IMR-90 (cell line): ENCODE data around the gene ANKEF1. TPM values are rescaled to one million over a fixed set of nuclear protein-coding genes. Genes with fewer than 3 reads are reported as not detected.

Experiments
- ATAC-seq: fragments of 200-7000 bp; cut with Tn5 transposase; 2 replicates; pipeline ENCODE4 v1.9.1; 2020; ENCODE audit warnings: low read depth, mild to moderate bottlenecking, moderate library complexity
- BruUV-seq: library from RNA; stranded (reverse); fragments of 400-500 nt; replicated peaks from 2 replicates; lab custom pipeline; 2021; lab: Mats Ljungman, UMichigan
- CTCF ChIA-PET: fragments of 300-600 bp; formaldehyde crosslinking; extraction: SDS; loops from one replicate; lab custom pipeline; 2021; ENCODE audit warnings: antibody characterized with exemption; lab: Yijun Ruan, JAX
- POLR2A ChIA-PET: fragments of 300-600 bp; sonication (Branson Sonifier 250); formaldehyde crosslinking; loops from one replicate; lab custom pipeline; 2022; ENCODE audit warnings: antibody characterized with exemption; ENCODE audit not compliant: unreplicated experiment; lab: Charles Lee
- DNase-seq: peaks from one replicate; pipeline ENCODE4 v3.0.0; 2013
- H2AFZ ChIP-seq: replicated peaks from 2 replicates; pipeline ENCODE3; 2013; ENCODE audit warnings: low read length, mild to moderate bottlenecking; ENCODE audit not compliant: poor library complexity
- H2AK5ac ChIP-seq: 2 replicates; pipeline ENCODE4 v1.6.1; 2013; ENCODE audit warnings: low read depth, low read length, inconsistent platforms
- H2AK9ac ChIP-seq: replicated peaks from 2 replicates; pipeline ENCODE3; 2013; ENCODE audit warnings: mild to moderate bottlenecking, low read depth, low read length, moderate library complexity; ENCODE audit not compliant: poor library complexity
- H2BK120ac ChIP-seq: 2 replicates; pipeline ENCODE4 v1.6.1; 2013; ENCODE audit warnings: low read depth, low read length, inconsistent platforms
- H2BK15ac ChIP-seq: 3 replicates; pipeline ENCODE4 v1.6.1; 2013; ENCODE audit warnings: low read depth, low read length, inconsistent platforms
- H2BK20ac ChIP-seq: 2 replicates; pipeline ENCODE4 v1.6.1; 2013; ENCODE audit warnings: low read depth, mild to moderate bottlenecking, inconsistent platforms, low read length, moderate library complexity
- H2BK5ac ChIP-seq: 2 replicates; pipeline ENCODE4 v1.6.1; 2013; ENCODE audit warnings: mild to moderate bottlenecking, low read depth, low read length, inconsistent platforms; ENCODE audit not compliant: poor library complexity, severe bottlenecking
- H3K14ac ChIP-seq: replicated peaks from 2 replicates; pipeline ENCODE4 v1.6.1; 2013; ENCODE audit warnings: low read depth, low read length, inconsistent platforms
- H3K18ac ChIP-seq: 2 replicates; pipeline ENCODE4 v1.6.1; 2013; ENCODE audit warnings: low read depth, low read length, control low read depth
- H3K23ac ChIP-seq: 2 replicates; pipeline ENCODE4 v1.6.1; 2013; ENCODE audit warnings: low read depth, low read length, inconsistent platforms
- H3K27ac ChIP-seq: 2 replicates; pipeline ENCODE4 v1.5.1; 2013; ENCODE audit warnings: mild to moderate bottlenecking, control low read depth, low read length; ENCODE audit not compliant: insufficient read depth
- H3K27me3 ChIP-seq: 2 replicates; pipeline ENCODE4 v1.6.1; 2013; ENCODE audit warnings: low read length; ENCODE audit not compliant: control insufficient read depth, insufficient read depth
- H3K36me3 ChIP-seq: 2 replicates; pipeline ENCODE4 v1.6.1; 2013; ENCODE audit warnings: low read length, mixed read lengths; ENCODE audit not compliant: control insufficient read depth, insufficient read depth
- H3K4ac ChIP-seq: 2 replicates; pipeline ENCODE4 v1.6.1; 2013; ENCODE audit warnings: low read depth, low read length, inconsistent platforms
- H3K4me1 ChIP-seq: 2 replicates; pipeline ENCODE4 v1.6.1; 2013; ENCODE audit warnings: low read length, mixed read lengths; ENCODE audit not compliant: control insufficient read depth, insufficient read depth
- H3K4me2 ChIP-seq: 2 replicates; pipeline ENCODE4 v1.6.1; 2013; ENCODE audit warnings: low read depth, mild to moderate bottlenecking, control low read depth, low read length, moderate library complexity
- H3K4me3 ChIP-seq: 2 replicates; pipeline ENCODE4 v1.5.1; 2013; ENCODE audit warnings: low read depth, mild to moderate bottlenecking, control low read depth, low read length, moderate library complexity; ENCODE audit not compliant: insufficient read depth
- H3K56ac ChIP-seq: 2 replicates; pipeline ENCODE4 v1.6.1; 2013; ENCODE audit warnings: low read length, inconsistent platforms; ENCODE audit not compliant: insufficient read depth; ENCODE audit errors: extremely low read depth
- H3K79me1 ChIP-seq, 2 experiments: 2 replicates each; pipeline ENCODE4 v1.6.1; 2013; ENCODE audit warnings: low read length in 2 of 2, inconsistent platforms in 1 of 2, low read depth in 1 of 2
- H3K9ac ChIP-seq: 2 replicates; pipeline ENCODE4 v1.6.1; 2013; ENCODE audit warnings: low read depth, low read length, control low read depth
- H3K9me1 ChIP-seq: 2 replicates; pipeline ENCODE4 v1.6.1; 2013; ENCODE audit warnings: low read length, inconsistent platforms; ENCODE audit not compliant: insufficient read depth
- H3K9me3 ChIP-seq: 2 replicates; pipeline ENCODE4 v1.6.1; 2013; ENCODE audit warnings: low read length; ENCODE audit not compliant: control insufficient read depth, insufficient read depth
- H4K20me1 ChIP-seq: 2 replicates; pipeline ENCODE4 v1.6.1; 2013; ENCODE audit warnings: low read length, inconsistent platforms; ENCODE audit not compliant: insufficient read depth
- H4K5ac ChIP-seq: 2 replicates; pipeline ENCODE4 v1.6.1; 2013; ENCODE audit warnings: mild to moderate bottlenecking, low read depth, low read length, control low read depth
- H4K8ac ChIP-seq, 2 experiments: 2 replicates each; pipeline ENCODE4 v1.6.1; 2013; ENCODE audit warnings: low read depth in 2 of 2, low read length in 2 of 2, control low read depth in 1 of 2, inconsistent platforms in 1 of 2
- H4K91ac ChIP-seq: 2 replicates; pipeline ENCODE4 v1.6.1; 2013; ENCODE audit warnings: low read depth, low read length, inconsistent platforms; ENCODE audit not compliant: insufficient read depth
- BHLHE40 ChIP-seq: fragments of 150-350 bp; IDR thresholded peaks from 2 replicates; pipeline ENCODE4 v1.6.1; 2016; ENCODE audit warnings: mild to moderate bottlenecking, low read depth, low read length
- CEBPB ChIP-seq: IDR thresholded peaks from 2 replicates; pipeline ENCODE4 v1.6.1; 2012; ENCODE audit warnings: low read depth, low read length, improper control_type of control experiment
- ELK1 ChIP-seq: fragments of 150-350 bp; IDR thresholded peaks from 2 replicates; pipeline ENCODE4 v1.6.1; 2016; ENCODE audit warnings: low read depth, mild to moderate bottlenecking, low read length, moderate library complexity, borderline replicate concordance
- FOS ChIP-seq: fragments of 150-350 bp; IDR thresholded peaks from 2 replicates; pipeline ENCODE4 v1.6.1; 2016; ENCODE audit warnings: low read depth, low read length
- MAFK ChIP-seq: IDR thresholded peaks from 2 replicates; pipeline ENCODE4 v1.6.1; 2012; ENCODE audit warnings: low read depth, low read length, improper control_type of control experiment
- MAZ ChIP-seq: IDR thresholded peaks from 2 replicates; pipeline ENCODE4 v1.6.1; 2012; ENCODE audit warnings: low read depth, mild to moderate bottlenecking, low read length, improper control_type of control experiment, moderate library complexity, borderline replicate concordance
- MXI1 ChIP-seq: IDR thresholded peaks from 2 replicates; pipeline ENCODE4 v1.6.1; 2012; ENCODE audit warnings: low read depth, mild to moderate bottlenecking, low read length, moderate library complexity, borderline replicate concordance
- NFE2L2 ChIP-seq: fragments of 150-350 bp; IDR thresholded peaks from 2 replicates; pipeline ENCODE4 v1.6.1; 2016; ENCODE audit warnings: low read depth, mild to moderate bottlenecking, low read length
- RAD21 ChIP-seq: IDR thresholded peaks from 2 replicates; pipeline ENCODE4 v1.6.1; 2012; ENCODE audit warnings: low read length, improper control_type of control experiment
- RCOR1 ChIP-seq: IDR thresholded peaks from 2 replicates; pipeline ENCODE4 v1.6.1; 2012; ENCODE audit warnings: mild to moderate bottlenecking, low read length, improper control_type of control experiment; ENCODE audit not compliant: insufficient replicate concordance
- RFX5 ChIP-seq: IDR thresholded peaks from 2 replicates; pipeline ENCODE4 v1.8.0; 2012; ENCODE audit warnings: low read depth, mild to moderate bottlenecking, low read length, moderate library complexity
- SMC3 ChIP-seq: fragments of 150-350 bp; IDR thresholded peaks from 2 replicates; pipeline ENCODE4 v1.6.1; 2016; ENCODE audit warnings: low read depth, mild to moderate bottlenecking, antibody characterized with exemption, low read length, moderate library complexity
- USF2 ChIP-seq: fragments of 150-350 bp; IDR thresholded peaks from 2 replicates; pipeline ENCODE4 v1.6.1; 2017; ENCODE audit warnings: mild to moderate bottlenecking, antibody characterized with exemption, low read length, low read depth
- WGBS, 2 experiments: methylation state at CpG; one replicate each; pipeline versions ENCODE4 v1.1.5 to v1.1.7; 2013; ENCODE audit warnings: missing lambda C conversion rate in 2 of 2; ENCODE audit not compliant: insufficient read length in 1 of 2; ENCODE audit errors: extremely low coverage in 2 of 2; 5-methylcytosine and 5-hydroxymethylcytosine counted together
- dilution Hi-C: fragments of 300-500 bp; cut with HindIII; formaldehyde crosslinking; loops from one replicate; pipeline ENCODE4 v1.14.3; 2018; ENCODE audit warnings: low sequenced_read_pairs; ENCODE audit not compliant: unreplicated experiment
- in situ Hi-C: fragments of 300-500 bp; cut with MboI; formaldehyde crosslinking; loops from 3 replicates; pipeline ENCODE4 v1.14.3; 2019; ENCODE audit warnings: low sequenced_read_pairs, inconsistent platforms, mixed read lengths
- intact Hi-C: fragments of 100-400 bp; cut with micrococcal nuclease; formaldehyde crosslinking; loops from 2 replicates; pipeline ENCODE4 v1.10.0; 2022
- polyA plus RNA-seq, 3 experiments: library from polyadenylated mRNA; depleted of rRNA; stranded (reverse); fragments of >200 nt; gene quantifications; 2 replicates each; pipeline ENCODE4 v1.2.3, GENCODE V29; 2012; ENCODE audit warnings: low replicate concordance in 1 of 3
- total RNA-seq: library from RNA; depleted of rRNA; stranded (reverse); fragments of >200 nt; gene quantifications from 2 replicates; pipeline ENCODE4 v1.2.3, GENCODE V29; 2012

Gene ANKEF1
- total and polyA plus RNA-seq, 2 of the 4 experiments (the other 2 are of a cell fraction): 0.31 to 0.54 TPM

- ChIA-PET CTCF (interaction anchor here (0.6 kb wide), 1 partner anchor 1540 kb away, joined by 5 read pairs; no protein-coding TSS in a partner anchor), POLR2A (no interaction called here)
- H2BK5ac ChIP-seq: no peak overlapping the region
- in situ Hi-C loops (no loop called here), intact Hi-C loops (loop anchor here (5.0 kb wide), 1 partner anchor 69 kb away; no protein-coding TSS in a partner anchor), dilution Hi-C loops (no loop called here)
- no peak overlapping the region for H3K9ac ChIP-seq
- H2AK5ac ChIP-seq: no peak overlapping the region
- H3K9me1 ChIP-seq: no peaks in the 10 kb centered on the region
- H3K4me1 ChIP-seq: no peaks in the 10 kb centered on the region
- ATAC-seq (no peak), DNase-seq (no peak)
- H4K5ac ChIP-seq: no peak overlapping the region
- peaks cover 2% of the 10 kb centered on the region; the same call in 1 of the 2 replicates for H3K27me3 ChIP-seq
- TF ChIP-seq RFX5 (no peak), FOS (no peak), RCOR1 (no peak), BHLHE40 (no peak), CEBPB (no peak), ELK1 (no peak), RAD21 (no peak), USF2 (no peak), MXI1 (no peak), SMC3 (no peak), MAZ (no peak), NFE2L2 (no peak), MAFK (no peak)
- no peaks in the 10 kb centered on the region for H3K79me1 ChIP-seq
- H3K4me2 ChIP-seq: no peak overlapping the region
- H3K14ac ChIP-seq: no peak overlapping the region
- no peak overlapping the region for H2BK15ac ChIP-seq
- no peak overlapping the region for H4K8ac ChIP-seq
- no peak overlapping the region for H4K91ac ChIP-seq
- H3K4me3 ChIP-seq: no peak overlapping the region
- no peak overlapping the region for H2AK9ac ChIP-seq
- WGBS, 2 experiments: no CpG with 5 or more reads among the region's 1 CpG
- no peaks in the 10 kb centered on the region for H3K9me3 ChIP-seq
- no peak overlapping the region for H3K23ac ChIP-seq
- BruUV-seq: no TSS peak
- H3K18ac ChIP-seq: no peak overlapping the region
- no peak overlapping the region for H2AFZ ChIP-seq
- no peak overlapping the region for H2BK20ac ChIP-seq
- no peaks in the 10 kb centered on the region for H4K20me1 ChIP-seq
- H3K4ac ChIP-seq: no peak overlapping the region
- no peak overlapping the region for H2BK120ac ChIP-seq
- H3K56ac ChIP-seq: no peak overlapping the region
- H3K27ac ChIP-seq: no peak overlapping the region
- no peaks in the 10 kb centered on the region for H3K36me3 ChIP-seq
These were observed 31.9 kb upstream of the ANKEF1 start for GRCh38 chr20:10002866-10003265.
